Stimulated activated CD8-positive, alpha-beta memory T cell treated with anti-CD3 and anti-CD28 coated beads, Interleukin-7, amount 100 ng/mL, for 4 hours (primary cell): ENCODE measurements around the gene ZC3H6.
"Not testable (repeated sequence)": the region's sequence is repeated elsewhere in the genome, so short reads cannot be mapped to it uniquely, and the experiment has no call there.

Experiments
- DNase-seq, 2 donors: peaks; one replicate each; pipeline ENCODE4 v3.0.0-alpha.2; 2020; ENCODE audit warnings: low read depth in 2 of 2

Gene ZC3H6

DNA sequence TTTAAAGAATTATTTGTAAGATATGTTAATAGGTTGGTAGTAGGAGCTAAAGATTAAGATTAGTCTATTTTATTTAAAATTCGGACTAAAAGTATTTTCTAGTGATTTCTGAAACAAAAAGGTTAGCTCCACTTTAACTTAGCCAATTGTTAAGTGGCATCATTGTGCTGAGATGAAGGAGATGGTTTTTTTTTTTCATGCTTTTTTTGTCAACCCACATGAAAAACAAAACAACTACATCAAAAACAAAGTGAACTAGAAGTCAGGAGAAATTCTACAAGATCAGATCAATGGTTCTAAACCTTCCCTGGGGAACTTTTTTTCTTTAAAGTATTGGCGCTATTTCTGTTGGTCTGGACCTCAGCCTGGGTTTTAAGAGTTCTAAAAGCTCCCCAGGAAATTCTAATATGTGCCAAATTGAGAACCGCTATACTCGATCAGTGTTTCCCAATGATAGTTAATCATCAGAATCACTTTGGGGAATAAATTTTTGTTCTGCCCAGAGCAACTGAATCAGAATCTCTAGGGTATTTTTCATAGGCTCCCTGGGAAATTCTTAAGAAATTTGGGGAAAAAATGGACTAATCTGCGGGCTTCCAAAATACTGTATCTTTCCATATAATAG is 2.3 kb downstream of the ZC3H6 start:
- DNase-seq, result no peak

GRCh38 chr2:112282066-112282465 is 6.7 kb downstream of the ZC3H6 start:
- not testable (repeated sequence) for DNase-seq

DNA sequence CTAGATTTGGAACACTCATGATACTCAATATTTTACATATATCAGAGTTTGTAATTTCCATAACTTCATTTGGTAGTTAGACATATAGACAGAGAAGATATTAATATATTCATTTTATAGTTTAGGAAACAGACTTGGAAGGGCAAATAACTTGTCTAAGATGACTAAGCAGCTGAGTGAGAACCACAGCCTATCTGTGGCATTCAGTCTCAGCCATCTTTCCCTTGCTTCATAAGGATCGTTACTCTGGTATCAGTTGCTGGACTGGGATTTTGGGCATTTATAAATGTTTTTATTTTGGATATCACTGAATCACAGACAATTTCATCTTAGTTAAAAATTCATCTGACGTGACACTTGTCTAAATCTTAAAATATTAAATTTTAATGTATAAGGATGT is 8.1 kb downstream of the ZC3H6 start:
- not testable (repeated sequence) for DNase-seq

GRCh38 chr2:112290088-112290487 is 14.7 kb downstream of the ZC3H6 start:
- DNase-seq, result no peak

DNA sequence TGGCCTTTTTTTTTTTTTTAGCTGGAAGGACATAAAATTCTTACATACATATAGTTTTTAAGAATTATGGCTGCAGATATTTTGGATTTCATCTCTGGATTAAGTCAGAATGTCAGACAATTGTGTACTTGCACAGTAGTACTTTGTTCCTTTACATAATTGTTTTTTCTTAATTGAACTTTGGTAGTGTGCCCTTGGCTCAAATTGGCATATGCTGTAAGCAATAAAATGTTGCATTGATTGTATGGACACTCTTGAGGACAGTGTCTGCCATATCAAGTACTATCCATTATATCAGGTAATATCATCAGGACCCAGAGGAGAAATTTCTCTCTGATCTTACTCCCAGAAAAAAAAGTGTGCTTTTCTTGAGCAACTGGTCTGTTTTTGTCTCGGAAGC is 15.3 kb downstream of the ZC3H6 start:
- DNase-seq, result no peak

DNA sequence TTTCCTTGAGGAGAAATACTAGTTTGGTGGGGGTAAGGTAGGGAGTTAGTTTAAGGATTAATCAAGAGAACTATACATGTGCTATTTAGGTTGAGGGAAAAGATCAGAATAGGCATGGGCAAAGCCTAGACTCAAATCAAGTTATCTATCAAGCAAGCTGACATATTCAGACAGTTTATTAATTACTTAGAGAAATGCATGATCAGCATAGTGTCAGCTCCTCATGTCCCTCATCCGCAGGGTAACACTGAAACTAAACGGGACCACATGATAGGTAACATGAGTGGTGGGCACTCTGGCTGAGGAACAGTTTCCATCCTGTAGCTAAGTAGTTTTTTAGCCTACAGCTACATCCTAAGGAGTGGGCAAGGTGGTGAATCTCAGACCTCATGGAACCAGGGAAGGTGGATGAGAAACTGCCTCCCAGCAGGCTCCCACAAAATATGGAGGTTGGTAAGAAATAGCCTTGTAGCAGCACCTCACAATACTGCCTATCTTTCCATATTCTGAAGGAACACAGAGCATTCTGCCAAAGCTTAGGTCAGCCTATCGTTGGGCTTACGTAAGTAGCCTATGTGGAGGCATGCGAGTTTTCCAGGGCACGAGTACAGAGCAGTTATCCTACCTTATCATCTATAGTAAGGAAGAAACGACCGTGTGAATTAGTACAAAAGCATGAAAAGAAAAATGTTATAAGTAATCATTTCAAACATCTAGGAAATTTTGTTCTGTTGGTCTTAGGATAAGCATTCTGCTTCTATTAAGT is 18.4 kb downstream of the ZC3H6 start:
- no peak for DNase-seq

DNA sequence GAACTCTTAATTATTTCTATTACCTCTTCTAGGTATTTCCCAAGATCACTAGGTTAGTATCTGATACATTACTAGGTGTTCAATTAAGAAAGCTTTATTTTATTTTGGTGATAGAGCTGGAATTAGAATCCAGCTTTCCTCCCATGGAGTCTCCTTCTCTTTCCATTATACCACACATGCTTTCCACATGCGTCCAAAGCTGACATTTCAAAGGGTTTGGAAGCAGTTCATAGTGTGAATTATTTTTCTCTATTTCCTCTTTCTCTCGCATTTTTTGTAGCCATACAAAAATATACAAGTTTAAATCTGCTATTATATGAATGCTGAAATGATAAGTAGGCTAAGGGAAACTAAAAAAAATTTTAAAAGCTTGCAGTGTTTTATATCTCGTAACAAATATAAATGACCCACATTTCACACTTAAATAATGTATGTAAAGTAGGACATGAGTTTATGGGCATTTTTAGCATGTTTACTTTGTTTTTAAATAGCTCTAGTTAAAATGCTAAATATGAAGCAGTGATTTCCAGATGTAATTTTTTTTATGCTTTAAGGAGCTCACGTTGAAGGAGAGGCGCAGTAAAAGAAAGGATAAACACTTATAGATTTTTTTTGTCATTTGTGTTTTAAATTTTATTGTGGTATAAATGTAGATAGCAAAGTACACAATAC is 20.1 kb downstream of the ZC3H6 start:
- no peak for DNase-seq

DNA sequence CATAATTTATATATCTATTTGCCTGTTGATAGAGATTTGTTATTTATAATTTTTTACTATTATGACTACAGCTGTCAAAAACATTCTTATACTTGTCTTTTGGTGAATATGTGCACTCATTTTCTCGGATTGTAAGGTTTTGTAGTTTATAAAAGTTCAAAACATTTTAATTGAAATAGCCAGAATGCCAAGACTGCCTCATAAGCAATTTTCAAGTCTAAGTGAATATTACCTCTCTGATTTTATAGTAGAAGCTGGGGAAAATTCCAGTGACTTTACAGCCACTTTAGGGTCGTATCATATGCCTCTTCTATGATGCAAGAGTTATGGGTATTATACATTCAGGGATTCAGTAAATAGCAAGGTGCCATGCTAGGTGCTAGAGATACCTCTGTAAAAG is 21.0 kb downstream of the ZC3H6 start:
- no peak for DNase-seq

DNA sequence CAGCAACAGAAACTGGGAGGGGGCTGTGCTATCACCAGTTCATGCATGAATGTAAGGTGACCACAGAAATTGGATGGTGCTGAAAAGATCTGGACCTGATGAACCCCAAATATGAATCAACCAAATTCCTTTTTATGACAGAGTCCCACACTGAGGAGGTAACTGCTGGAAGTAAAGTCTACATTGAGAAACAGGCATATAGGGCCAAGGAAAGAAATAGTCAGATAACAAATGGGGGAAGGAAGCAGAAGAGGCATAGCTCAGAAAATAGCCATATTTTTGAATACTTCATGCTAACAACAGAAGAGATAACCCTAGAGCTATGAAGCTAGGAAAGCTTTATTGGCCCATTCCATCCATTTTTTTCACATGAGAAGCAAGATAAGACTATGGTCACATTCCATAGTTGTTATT is 25.8 kb downstream of the ZC3H6 start:
- DNase-seq, result no peak

- no peak for DNase-seq
Observed at GRCh38 chr2:112301973-112302372, 26.6 kb downstream of the ZC3H6 start.

GRCh38 chr2:112304298-112304941 is 29.0 kb downstream of the ZC3H6 start:
- DNase-seq, result no peak

DNA sequence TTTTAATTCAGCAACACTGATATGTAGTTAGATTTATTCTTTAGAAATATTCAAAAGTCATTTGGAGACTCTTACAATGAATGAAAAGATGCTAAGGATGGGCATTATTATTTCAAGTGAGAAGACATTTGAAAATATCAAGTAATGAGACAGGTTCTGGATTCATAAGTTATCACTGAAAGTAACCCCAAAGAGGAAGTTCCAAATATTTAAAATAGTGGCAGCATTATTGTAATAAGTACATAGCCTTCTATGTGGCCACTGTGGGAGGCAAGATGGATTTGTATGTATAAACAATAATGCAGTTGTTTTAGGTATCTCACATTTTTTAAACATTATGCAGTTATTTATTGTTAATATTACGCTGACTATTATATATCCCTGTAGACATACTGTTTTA is 29.7 kb downstream of the ZC3H6 start:
- no peak for DNase-seq

GRCh38 chr2:112310906-112311305 is 35.5 kb downstream of the ZC3H6 start:
- DNase-seq, result no peak

GRCh38 chr2:112311932-112312331 is 36.5 kb downstream of the ZC3H6 start:
- DNase-seq, result no peak

DNA sequence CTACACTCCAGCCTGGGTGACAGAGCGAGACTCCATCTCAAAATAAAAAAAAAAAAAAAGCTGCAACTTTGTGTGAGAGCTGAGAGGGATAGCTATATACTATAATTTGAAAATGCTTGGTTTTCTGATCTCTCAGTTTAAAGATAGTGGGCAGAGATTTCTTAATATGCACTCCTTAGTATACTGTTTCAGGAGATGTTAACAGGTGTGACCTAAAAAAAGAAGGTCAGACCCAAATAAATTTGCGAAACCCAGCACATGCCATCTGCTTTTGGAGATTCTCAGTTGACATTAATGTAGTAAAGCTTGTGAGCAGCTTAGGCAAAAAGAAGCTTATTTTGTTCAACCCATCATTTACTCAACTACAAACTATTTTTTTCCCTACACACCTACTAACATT is 37.4 kb downstream of the ZC3H6 start:
- DNase-seq, result no peak

GRCh38 chr2:112314856-112315255 is 39.5 kb downstream of the ZC3H6 start:
- DNase-seq, result no peak

- DNase-seq, result no peak
Observed at GRCh38 chr2:112317303-112318158, 42.1 kb downstream of the ZC3H6 start.

DNA sequence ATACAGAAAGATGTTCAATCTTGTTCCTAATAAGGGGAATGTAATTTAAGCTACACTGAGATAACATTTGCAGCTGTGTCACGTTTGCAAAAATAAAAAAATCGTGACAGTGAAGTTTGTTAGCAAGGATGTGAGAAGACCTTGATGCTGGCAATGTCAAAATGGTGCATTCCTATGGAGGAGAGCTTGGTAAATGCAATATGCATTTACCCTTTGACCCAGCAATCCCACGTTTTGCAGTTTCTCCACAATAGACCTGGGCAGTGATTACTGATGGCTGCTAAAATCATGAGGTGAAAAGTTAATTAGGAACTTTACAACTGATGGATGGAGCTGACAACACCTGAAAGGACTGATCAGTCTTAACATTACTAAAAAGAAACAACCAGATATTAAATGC is 43.1 kb downstream of the ZC3H6 start:
- no peak for DNase-seq

DNA sequence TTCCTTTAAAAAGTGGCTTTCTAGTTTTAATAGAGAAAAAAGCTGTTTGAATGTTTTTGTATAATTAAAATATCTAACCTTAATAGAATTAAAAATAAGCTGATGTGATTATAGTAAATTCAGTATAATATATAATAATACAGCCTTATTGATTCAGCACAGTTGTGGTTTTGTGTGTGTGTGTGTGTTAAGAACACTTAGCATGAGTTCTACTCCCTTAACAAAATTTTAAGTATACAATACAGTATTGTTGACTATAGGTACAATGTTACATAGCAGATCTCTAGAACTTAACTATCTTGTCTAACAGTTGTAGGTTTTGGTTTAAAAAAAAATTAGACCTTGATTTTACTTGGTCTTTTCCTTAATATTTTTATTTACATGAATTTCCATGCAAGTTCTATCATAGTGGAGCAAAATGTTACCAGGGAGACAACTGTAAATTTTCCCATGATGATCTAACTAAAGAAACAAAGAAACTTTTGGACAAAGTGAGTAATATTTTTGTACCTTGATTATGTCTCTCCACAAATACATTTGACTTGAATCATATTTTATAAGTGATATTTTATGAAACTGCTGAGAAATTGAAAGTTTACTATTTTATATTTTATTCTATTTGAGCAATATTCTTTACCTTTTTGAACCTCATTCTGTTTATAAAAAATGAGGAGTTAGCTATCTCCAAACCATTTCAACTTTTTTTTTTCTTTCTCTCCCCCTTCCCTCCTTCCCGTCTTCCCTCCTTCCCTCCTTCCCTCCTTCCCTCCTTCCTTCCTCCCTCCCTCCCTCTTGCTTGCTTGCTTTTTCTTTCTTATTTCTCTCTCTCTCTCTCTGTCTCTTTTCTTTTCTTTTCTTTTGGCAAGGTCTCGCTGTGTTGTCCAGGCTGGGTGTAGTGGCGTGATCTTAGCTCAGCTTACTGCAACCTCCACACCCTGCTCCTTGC is 46.3 kb downstream of the ZC3H6 start:
- no peak for DNase-seq

DNA sequence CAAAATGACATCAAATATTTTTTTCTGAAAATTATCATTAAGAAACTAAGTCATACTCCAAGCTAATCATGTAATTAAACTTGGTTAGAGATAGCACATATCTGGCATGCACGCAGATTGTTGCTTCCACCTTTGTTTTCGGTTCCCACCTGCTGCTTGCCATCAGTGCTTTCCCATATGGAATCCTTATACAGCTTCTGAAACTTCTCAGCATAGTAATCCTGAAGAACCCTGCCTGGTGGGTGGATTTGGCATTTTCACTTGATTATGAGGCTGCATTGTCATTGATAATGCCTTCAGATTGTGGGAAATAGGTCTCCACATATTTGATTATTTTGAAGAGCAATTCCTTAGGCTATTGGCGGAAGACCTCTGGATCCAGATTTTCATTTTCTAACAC is 47.5 kb downstream of the ZC3H6 start:
- no peak for DNase-seq
